Neural progenitor cell (in vitro differentiated cells): ENCODE results near the gene ZNRF1.

Experiments used
- CTCF ChIP-seq: fragments of 200-600 bp; sonication (generic); IDR thresholded peaks from 2 replicates; pipeline ENCODE4 v1.5.1; 2017; ENCODE audit warnings: antibody characterized with exemption, mild to moderate bottlenecking
- EZH2 ChIP-seq: fragments of 200-600 bp; sonication (generic); IDR thresholded peaks from 2 replicates; pipeline ENCODE4 v1.6.1; 2017; ENCODE audit warnings: antibody characterized with exemption, mild to moderate bottlenecking, moderate library complexity

- TF ChIP-seq EZH2 = no peak
- no peak for TF ChIP-seq CTCF
Measured at GRCh38 chr16:75045424-75045823, 46.6 kb downstream of the ZNRF1 start.
